GM23338 (cell line): ENCODE measurements around the gene NPM1.

Experiments used
- TF ChIP-seq, protein P1 (sequence below), 2 experiments: fragments of 200-600 bp in 1 of 2; sonication (generic) in 1 of 2; conservative IDR thresholded peaks; 2 replicates each; pipeline versions ENCODE4 v1.5.1 to v1.6.1; 2016 to 2017; ENCODE audit warnings: antibody characterized with exemption in 2 of 2, low read depth in 2 of 2, mild to moderate bottlenecking in 2 of 2, moderate library complexity in 1 of 2
- TF ChIP-seq, protein P2 (sequence below): IDR thresholded peaks from one replicate; pipeline ENCODE4 v1.6.1; 2018; ENCODE audit warnings: antibody characterized with exemption; ENCODE audit not compliant: unreplicated experiment

DNA sequence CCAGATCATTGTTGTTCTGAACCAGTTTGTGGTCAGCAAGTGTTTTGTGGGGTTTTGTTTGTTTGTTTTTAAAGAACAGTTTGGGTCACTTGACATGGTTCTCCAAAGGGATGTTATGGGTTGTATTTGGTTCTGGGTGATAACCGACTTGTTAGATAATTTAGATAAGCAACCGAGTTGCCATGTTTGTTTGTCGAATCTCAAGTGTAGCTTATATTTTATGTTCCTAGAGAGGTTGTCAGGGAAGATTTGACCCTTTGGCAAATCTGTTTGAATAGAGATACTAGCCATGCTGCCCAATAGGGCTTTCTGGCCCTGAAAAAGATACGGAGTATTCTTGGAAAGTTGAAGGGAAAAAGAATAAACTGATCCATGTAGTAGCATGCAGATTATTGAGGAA is 19.6 kb downstream of the NPM1 start:
- TF ChIP-seq, protein P1, sequence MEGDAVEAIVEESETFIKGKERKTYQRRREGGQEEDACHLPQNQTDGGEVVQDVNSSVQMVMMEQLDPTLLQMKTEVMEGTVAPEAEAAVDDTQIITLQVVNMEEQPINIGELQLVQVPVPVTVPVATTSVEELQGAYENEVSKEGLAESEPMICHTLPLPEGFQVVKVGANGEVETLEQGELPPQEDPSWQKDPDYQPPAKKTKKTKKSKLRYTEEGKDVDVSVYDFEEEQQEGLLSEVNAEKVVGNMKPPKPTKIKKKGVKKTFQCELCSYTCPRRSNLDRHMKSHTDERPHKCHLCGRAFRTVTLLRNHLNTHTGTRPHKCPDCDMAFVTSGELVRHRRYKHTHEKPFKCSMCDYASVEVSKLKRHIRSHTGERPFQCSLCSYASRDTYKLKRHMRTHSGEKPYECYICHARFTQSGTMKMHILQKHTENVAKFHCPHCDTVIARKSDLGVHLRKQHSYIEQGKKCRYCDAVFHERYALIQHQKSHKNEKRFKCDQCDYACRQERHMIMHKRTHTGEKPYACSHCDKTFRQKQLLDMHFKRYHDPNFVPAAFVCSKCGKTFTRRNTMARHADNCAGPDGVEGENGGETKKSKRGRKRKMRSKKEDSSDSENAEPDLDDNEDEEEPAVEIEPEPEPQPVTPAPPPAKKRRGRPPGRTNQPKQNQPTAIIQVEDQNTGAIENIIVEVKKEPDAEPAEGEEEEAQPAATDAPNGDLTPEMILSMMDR (conservative IDR thresholded peaks at IDR 0.05; ENCODE audit: low read depth in 2 of 2) = no peak
- TF ChIP-seq, protein P2, sequence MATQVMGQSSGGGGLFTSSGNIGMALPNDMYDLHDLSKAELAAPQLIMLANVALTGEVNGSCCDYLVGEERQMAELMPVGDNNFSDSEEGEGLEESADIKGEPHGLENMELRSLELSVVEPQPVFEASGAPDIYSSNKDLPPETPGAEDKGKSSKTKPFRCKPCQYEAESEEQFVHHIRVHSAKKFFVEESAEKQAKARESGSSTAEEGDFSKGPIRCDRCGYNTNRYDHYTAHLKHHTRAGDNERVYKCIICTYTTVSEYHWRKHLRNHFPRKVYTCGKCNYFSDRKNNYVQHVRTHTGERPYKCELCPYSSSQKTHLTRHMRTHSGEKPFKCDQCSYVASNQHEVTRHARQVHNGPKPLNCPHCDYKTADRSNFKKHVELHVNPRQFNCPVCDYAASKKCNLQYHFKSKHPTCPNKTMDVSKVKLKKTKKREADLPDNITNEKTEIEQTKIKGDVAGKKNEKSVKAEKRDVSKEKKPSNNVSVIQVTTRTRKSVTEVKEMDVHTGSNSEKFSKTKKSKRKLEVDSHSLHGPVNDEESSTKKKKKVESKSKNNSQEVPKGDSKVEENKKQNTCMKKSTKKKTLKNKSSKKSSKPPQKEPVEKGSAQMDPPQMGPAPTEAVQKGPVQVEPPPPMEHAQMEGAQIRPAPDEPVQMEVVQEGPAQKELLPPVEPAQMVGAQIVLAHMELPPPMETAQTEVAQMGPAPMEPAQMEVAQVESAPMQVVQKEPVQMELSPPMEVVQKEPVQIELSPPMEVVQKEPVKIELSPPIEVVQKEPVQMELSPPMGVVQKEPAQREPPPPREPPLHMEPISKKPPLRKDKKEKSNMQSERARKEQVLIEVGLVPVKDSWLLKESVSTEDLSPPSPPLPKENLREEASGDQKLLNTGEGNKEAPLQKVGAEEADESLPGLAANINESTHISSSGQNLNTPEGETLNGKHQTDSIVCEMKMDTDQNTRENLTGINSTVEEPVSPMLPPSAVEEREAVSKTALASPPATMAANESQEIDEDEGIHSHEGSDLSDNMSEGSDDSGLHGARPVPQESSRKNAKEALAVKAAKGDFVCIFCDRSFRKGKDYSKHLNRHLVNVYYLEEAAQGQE = no peak
